GM19468 (cell line): ENCODE data around the gene NFX1.

ENCODE experiments used
- ATAC-seq: cut with Tn5 transposase; IDR thresholded peaks from one replicate; pipeline ENCODE4 v1.9.1; 2021; ENCODE audit warnings: mild to moderate bottlenecking, moderate library complexity, moderate number of reproducible peaks; ENCODE audit not compliant: unreplicated experiment; ENCODE audit errors: extremely low read depth

The NFX1 gene

DNA sequence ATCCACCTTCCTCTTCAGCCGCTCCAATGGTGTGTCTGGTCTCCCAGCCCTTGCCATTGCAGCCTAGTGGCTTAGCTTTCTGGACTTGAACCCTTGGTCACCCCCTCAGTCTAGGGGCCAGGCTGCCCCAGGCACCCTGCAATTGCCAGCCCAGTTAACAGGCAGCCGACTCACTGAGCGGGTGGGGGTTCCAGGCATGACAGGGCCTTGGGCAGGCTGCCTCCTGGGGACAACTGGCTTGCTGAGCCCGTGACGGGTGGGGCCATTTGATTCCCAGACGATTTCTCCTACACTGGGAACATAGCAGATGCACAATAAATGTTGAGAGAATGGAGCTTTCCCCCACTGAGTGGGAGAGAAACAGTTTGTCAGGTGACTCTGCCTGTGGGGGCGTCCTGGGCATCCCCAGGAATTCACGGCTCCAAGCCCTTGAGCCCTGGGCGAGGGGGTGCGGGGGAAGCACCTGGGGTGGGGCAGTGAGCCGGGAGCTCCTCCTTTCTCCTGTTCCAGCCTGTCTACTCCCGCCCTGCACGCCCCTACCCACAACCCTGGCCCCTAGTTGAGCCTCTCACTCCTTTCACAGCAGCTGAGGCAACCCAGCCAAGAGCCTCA lies 124.7 kb downstream of the NFX1 start:
- ATAC-seq, result no peak

GRCh38 chr9:33415501-33416038 lies 125.3 kb downstream of the NFX1 start:
- ATAC-seq, result no peak

GRCh38 chr9:33416996-33417395 lies 126.7 kb downstream of the NFX1 start:
- ATAC-seq, result no peak

GRCh38 chr9:33418090-33418489 lies 127.8 kb downstream of the NFX1 start:
- no peak for ATAC-seq

GRCh38 chr9:33419708-33420303 lies 129.5 kb downstream of the NFX1 start:
- no peak for ATAC-seq
